H1 (cell line): ENCODE measurements around the gene DNAJC7.

Experiments used
- ASH2L ChIP-seq: fragments of 200-600, 300-600 bp; sonication (generic); IDR thresholded peaks from one replicate; pipeline ENCODE4 v1.7.1; 2017; ENCODE audit warnings: low read length
- ATF3 ChIP-seq: IDR thresholded peaks from 2 replicates; pipeline ENCODE4 v1.6.1; 2011; ENCODE audit warnings: low read depth, mild to moderate bottlenecking, low read length; ENCODE audit not compliant: insufficient read depth
- CHD2 ChIP-seq: IDR thresholded peaks from 2 replicates; pipeline ENCODE4 v1.6.1; 2012; ENCODE audit warnings: low read length, improper control_type of control experiment
- CHD7 ChIP-seq: fragments of 300-600 bp; sonication (generic); IDR thresholded peaks from 2 replicates; pipeline ENCODE4 v1.7.1; 2012; ENCODE audit warnings: low read length, moderate library complexity, mild to moderate bottlenecking, inconsistent platforms; ENCODE audit not compliant: insufficient replicate concordance
- CTCF ChIP-seq, 3 experiments: IDR thresholded peaks; 1 replicate in 2 of 3; 2 replicates in 1 of 3; pipeline versions ENCODE4 v1.5.1 to v1.6.1; 2011; ENCODE audit warnings: low read length in 3 of 3, mild to moderate bottlenecking in 3 of 3, inconsistent platforms in 2 of 3, low read depth in 1 of 3, moderate library complexity in 1 of 3; ENCODE audit not compliant: insufficient read depth in 1 of 3; ENCODE audit errors: control extremely low read depth in 1 of 3
- EP300 ChIP-seq, 2 experiments: IDR thresholded peaks; 1 replicate in 1 of 2; 2 replicates in 1 of 2; pipeline ENCODE4 v1.6.1; 2011 to 2012; ENCODE audit warnings: low read depth in 2 of 2, low read length in 2 of 2, mild to moderate bottlenecking in 2 of 2, borderline replicate concordance in 1 of 2, inconsistent platforms in 1 of 2, moderate library complexity in 1 of 2
- EZH2 ChIP-seq: fragments of 200-600 bp; sonication (generic); IDR thresholded peaks from 2 replicates; pipeline ENCODE4 v1.7.1; 2012; ENCODE audit warnings: low read depth, mild to moderate bottlenecking, moderate library complexity, low read length, inconsistent platforms; ENCODE audit not compliant: severe bottlenecking
- POLR2A ChIP-seq, 2 experiments: IDR thresholded peaks; 1 replicate in 1 of 2; 2 replicates in 1 of 2; pipeline ENCODE4 v1.6.1; 2011; ENCODE audit warnings: low read depth in 2 of 2, low read length in 2 of 2, mild to moderate bottlenecking in 2 of 2; ENCODE audit errors: control extremely low read depth in 1 of 2
- POLR2AphosphoS5 ChIP-seq: IDR thresholded peaks from 2 replicates; pipeline ENCODE4 v1.6.1; 2011; ENCODE audit warnings: low read depth, low read length
- RFX5 ChIP-seq: IDR thresholded peaks from 2 replicates; pipeline ENCODE4 v1.6.1; 2011; ENCODE audit warnings: low read depth, low read length, improper control_type of control experiment, borderline replicate concordance
- YY1 ChIP-seq: IDR thresholded peaks from 2 replicates; pipeline ENCODE4 v1.6.1; 2011; ENCODE audit warnings: low read depth, mild to moderate bottlenecking, low read length

GRCh38 chr17:41928693-41929251, 88.5 kb downstream of the DNAJC7 start:
- TF ChIP-seq CTCF (IDR thresholded peaks at IDR 0.05; ENCODE audit: control extremely low read depth in 1 of 3, insufficient read depth in 1 of 3, low read depth in 1 of 3, low read length in 3 of 3): no peak
- TF ChIP-seq EZH2: no peak
- no peak for TF ChIP-seq CHD7
- TF ChIP-seq ASH2L: no peak
- no peak for TF ChIP-seq EP300 (IDR thresholded peaks at IDR 0.05; ENCODE audit: borderline replicate concordance in 1 of 2, low read depth in 2 of 2, low read length in 2 of 2)
- no peak for TF ChIP-seq POLR2AphosphoS5
- no peak for TF ChIP-seq CHD2
- TF ChIP-seq POLR2A (IDR thresholded peaks at IDR 0.05; ENCODE audit: control extremely low read depth in 1 of 2, low read depth in 2 of 2, low read length in 2 of 2): no peak
- no peak for TF ChIP-seq RFX5
- TF ChIP-seq ATF3: no peak
- TF ChIP-seq YY1: no peak
